Measurements from ENCODE around the gene ADAP2.

DNA sequence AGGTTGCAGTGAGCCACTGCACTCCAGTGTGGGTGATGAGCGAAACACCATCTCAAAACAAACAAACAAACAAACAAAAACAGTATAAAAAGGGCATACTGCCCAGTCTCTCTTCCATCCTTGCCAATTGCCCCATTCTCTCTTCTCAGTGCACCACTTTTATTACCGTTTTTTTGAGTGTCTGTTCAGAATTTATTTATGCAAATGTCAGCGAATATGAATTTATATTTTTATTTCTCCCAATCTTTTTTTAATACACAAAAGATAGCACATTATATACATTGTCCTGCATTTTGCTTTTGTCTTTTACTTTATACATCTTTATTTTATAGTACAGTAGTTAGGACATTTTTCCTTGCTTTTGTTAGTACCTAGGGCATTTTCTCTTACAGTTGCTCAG is 68.7 kb downstream of the ADAP2 start:
- no peak for TF ChIP-seq GATA3 (IDR thresholded peaks at IDR 0.05; ENCODE audit: low read depth, low read length)
- no peak for TF ChIP-seq GATA2 (IDR thresholded peaks at IDR 0.05; ENCODE audit: low read depth, low read length)
